Midbrain (tissue), 1 donor: Measurements from ENCODE around the gene LRRC8A.
"Not testable (repeated sequence)": the region's sequence is repeated elsewhere in the genome, so short reads cannot be mapped to it uniquely, and the experiment has no call there.

Experiments used
- DNase-seq: peaks from one replicate; lab custom pipeline; 2025; lab: John Stamatoyannopoulos, UW

LRRC8A gene

DNA sequence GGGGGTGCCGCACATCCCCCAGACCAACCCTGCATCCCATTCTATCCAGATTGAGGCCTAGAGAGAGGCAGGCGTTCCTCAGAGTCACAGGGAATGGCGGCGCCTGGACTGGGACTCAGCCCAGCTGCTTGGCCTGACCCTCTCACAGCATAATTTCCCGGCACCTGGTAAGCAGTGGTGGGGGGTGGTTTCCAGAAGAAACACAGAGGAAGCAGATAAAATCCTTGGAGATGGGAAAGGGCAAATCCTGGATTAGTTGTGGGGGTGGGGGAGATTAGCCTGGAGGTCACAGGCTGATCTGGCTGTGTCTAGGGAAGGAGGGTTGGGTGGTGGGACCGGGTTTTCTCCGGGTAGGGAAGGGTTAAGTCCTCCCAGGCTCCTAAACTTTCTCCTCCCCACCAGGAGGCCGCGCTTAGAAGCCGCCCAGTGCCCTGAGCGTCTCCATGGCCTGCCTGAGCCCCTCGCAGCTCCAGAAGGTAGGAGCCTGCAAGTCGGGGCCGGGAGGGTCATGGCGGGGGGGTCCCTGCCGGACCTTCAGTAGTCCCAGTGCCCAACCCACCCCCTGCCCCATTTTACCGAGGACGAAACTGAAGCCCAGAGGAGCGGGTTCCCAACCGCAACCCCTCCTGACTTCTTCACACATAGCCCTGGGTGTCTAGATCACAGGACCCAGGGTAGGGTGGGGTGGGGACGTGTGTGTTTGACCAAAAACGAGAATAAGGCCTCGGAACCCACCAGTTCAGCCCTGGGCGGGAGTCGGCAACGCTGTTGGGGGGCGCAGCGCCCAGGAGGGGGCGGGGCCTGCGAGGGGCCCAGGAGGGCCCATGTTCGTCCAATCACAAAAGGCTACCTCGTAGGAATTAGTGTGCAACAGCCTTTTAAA, 40.2 kb downstream of the LRRC8A start:
- no peak for DNase-seq

DNA sequence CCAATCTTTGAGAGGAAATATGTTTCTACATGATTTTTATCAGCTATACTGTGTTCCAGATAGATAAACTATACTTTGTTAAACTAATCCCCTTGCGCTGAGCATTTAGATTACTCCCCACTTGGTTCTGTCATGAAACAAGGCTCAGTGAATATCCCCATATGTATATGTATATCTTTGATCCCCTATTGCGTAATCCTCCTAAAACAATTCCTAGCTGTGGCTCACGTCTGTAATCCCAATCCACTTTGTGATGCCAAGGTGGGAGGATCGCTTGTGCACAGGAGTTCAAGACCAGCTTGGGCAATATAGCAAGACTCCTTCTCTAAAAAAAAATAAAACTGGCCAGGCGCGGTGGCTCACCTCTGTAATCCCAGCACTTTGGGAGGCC, 41.6 kb downstream of the LRRC8A start:
- no peak for DNase-seq

DNA sequence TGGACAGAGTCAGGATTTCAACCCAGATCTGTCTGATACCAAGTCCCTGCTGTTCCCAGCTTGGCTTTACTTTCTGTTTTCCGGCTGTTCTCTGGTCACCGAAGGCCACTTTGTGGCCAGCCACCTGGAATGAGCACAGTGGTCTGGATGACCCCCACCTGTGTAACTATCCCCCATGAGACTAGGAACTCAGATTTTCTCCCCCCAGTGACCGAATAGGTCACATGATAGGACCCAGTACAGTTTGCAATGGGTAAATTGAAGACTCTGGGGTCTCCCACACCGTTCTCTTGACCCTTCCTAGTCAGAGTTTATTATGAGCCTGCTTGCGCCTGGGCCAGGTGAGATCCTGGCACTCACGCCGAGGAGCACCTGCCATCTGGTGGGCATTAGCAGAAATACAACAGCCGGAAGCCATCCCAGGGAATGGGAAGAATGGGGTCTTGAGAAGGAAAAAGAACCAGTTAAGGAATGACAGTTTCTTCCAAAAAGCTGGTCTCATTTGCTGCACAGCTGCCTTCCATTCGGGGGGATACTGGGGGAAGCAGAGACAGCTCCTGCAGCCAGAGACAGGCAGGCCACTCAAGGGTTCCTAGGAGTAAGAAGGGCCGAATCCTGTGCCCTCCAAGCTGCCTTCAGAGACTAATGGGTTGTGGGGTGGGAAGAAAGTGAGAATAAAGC, 45.9 kb downstream of the LRRC8A start:
- peak; percentile 48 for DNase-seq

DNA sequence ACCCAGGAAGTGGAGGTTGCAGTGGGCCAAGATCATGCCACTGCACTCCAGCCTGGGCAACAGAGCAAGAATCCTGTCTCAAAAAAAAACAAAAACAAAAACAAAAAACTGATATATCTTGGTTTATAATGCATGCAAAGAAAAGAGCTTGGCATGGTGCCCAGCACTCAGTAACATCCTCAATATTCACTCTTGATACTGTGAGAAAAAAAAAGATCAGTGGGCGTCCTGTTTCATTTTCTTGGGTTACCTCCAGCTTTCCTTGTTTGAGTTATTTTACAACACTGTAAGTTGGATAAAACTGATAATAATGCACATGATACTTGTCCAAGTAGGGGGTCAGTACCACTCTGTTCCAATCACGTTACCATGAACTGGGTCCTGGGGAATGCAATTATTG, 46.7 kb downstream of the LRRC8A start:
- no peak for DNase-seq

DNA sequence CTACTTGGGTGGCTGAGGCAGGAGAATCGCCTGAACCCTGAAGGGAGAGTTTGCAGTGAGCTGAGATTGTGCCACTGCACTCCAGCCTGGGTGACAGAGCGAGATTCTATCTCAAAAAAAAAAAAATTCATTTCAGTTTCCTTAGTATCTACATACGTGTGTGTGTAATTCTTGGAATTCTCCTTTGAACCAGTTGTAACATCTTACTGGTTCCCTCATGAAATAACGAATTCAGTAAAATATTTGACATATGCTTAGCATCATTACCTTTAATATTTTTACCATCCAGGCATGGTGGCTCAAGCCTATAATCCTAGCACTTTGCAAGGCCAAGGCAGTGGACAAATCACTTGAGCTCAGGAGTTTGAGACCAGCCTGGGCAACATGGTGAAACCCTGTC, 47.6 kb downstream of the LRRC8A start:
- no peak for DNase-seq

DNA sequence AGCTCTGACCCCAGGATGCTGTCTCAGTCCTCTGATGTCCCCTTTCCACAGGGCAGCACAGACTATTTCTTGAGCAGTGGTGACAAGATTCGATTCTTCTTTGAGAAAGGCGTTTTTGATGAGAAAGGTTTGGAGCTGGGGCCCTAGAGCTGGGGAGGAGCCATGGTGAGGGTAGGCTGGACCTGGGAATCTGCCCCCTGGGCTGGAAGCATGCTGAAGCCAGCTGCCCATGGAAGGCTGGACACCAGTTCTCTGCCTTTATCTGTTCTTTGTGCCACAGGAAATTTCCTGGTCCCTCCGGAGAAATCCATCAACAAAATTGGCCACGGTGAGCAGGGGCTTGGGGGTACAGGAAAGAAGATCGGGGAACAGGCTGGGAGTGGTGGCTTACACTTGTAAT, 51.8 kb downstream of the LRRC8A start:
- DNase-seq, result no peak

DNA sequence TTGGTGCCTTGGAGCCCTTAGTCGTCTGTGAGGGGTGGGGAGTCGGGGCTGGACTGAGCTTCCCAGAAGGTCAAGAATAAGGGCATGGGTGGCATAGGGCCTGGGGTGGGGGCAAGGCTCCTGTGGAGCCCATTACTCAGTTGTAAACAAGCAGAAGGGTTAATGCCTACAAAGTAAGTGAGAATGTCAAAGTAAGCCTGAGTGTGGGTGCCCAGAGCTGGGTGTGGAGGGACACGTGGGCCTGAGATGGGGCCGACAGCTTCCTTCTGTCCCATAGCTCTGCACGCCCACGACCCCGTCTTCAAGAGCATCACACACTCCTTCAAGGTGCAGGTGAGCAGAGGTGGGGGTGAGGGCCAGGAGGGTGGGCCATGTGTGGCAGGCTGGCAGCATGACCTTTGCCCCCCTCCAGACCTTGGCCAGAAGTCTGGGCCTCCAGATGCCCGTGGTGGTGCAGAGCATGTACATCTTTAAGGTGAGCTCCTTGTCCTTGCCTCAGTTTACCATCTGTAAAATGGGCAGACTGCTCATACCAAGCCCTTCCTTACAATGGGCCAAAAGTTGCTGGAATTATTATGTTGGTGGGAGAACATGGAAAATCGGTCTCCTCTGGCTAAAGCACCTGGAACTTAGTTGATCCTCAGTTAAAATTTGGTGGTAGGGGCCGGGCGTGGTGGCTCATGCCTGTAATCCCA, 54.4 kb downstream of the LRRC8A start:
- no peak for DNase-seq

DNA sequence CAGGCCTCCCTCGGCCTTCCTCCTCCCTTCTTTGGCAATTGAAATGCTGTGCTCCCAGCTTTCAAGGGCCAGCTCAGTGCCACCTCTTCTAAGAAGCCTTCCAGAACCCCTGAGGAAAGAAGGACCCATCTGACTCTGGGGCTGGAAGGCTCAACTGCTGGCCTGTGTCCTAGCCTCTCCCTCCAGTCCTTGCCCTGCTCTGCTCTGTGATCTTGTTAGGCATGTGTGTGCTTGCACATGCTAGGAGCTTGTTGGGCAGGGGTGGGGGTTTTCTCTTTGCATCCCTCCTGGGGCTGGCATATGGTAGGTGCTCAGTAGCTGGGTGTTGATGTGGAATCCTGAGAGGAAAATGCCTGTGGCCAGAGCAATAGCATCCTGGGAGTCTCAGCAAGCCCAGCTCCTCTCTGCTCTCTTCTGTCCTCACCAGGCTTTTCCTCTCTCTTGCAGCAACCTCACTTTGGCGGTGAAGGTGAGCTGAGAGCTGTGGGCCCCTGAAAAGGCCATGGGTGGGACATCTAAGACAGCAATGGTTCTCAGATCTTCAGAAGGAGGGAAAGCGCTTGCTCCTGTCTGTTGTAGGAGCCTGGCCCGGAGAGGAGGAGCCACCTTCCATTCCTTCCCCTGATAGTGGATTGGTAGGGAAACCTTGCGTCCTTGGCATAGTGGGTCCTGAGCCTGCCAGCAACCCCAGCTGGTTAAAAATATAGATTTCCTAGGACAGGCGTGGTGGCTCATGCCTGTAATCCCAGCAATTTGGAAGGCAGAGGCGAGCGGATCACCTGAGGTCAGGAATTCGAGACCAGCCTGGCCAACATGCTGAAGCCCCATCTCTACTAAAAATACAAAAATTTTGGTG, 55.6 kb downstream of the LRRC8A start:
- no peak for DNase-seq

DNA sequence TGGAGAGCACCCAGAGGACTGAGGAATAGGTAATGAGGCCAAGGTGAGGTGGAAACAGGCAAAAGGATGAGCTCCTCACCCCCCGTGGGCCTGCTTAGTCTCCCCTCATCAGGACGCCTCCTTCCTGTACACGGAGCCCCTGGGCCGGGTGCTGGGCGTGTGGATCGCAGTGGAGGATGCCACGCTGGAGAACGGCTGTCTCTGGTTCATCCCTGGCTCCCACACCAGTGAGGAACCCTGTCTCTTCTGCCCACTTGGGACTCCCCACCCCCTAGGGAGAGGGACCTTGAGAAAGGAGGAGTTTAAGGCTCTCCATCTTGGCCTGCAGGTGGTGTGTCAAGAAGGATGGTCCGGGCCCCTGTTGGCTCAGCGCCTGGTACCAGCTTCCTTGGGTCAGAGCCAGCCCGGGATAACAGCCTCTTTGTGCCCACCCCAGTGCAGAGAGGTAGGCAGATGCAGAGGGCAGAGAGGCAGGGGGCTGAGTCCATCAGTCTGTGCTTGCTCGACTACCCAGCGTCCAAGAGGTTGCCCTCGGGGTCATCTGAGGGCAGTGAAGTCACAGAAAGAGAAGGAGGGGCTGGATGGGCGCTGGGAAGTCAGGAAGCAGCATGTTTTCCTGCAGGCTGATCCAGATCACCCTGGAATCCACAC, 58.5 kb downstream of the LRRC8A start:
- no peak for DNase-seq

DNA sequence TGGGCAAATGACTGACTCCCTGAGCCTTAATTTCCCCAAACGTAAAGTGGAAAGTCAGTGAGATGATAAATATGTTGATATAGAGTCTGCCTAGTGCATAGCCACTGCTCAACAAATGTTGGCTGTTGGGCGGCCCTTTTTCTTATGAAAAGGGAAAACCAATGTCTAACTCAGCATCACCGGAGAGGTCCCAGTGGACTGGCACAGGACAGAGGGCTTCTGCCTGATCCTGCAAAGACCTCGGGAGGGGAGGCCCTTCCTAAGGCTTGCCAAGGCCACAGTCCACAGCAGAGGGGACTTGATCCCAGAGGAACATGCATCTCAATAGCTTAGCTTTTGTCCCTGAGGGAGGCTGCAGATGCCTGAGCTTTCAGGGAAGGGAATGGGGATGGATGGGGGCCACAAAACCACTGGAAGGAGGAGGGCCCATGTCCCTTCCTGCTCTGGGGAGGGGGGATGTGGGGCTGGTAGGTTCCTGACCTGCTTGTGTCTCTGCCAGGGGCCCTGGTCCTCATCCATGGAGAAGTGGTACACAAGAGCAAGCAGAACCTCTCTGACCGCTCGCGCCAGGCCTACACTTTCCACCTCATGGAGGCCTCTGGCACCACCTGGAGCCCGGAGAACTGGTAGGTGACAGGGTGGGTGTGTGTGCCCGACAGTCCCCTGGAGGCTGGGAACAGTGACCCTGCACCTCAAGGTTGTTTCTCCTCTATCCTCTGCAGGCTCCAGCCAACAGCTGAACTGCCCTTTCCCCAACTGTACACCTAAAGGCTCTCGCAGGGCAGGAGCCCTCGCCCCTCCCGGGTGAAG, 59.2 kb downstream of the LRRC8A start:
- no peak for DNase-seq

DNA sequence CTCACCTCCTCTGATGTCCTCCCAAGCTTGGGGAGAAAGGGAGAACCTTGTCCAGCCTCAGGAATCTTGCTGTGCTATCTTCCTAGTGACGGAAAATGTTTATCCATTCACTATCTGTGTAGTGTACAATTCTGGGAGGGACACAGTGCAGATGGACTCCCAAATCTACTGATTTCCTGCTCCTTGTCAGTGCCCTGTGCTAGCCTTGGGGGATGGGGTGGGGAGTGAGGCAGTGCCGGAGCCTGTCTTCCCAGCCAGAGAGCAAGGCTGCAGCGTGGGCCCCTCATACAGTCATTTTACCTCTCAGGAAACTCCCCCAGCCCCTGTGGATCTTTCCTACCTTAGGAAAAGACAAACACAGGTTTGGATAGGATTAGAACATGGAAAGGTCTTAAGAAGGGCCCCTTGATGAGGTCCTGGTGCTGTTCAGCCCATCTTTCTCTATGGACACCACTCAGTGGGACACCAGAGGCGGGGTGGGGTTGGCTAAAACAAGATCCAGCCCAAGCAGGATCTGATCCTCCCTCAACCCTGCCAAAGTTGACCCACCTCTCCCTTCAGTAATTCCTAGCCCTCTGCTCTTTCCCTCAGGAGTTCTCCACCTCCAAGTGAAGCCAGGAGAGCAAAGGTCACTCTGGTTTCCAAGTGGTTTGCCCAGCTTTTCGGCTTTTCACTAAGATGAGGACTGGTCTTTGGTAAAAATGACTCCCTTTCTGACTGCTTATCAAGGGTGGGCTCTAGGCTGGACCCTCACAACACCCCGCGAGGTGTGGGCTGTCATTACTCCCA, 62.1 kb downstream of the LRRC8A start:
- no peak for DNase-seq

DNA sequence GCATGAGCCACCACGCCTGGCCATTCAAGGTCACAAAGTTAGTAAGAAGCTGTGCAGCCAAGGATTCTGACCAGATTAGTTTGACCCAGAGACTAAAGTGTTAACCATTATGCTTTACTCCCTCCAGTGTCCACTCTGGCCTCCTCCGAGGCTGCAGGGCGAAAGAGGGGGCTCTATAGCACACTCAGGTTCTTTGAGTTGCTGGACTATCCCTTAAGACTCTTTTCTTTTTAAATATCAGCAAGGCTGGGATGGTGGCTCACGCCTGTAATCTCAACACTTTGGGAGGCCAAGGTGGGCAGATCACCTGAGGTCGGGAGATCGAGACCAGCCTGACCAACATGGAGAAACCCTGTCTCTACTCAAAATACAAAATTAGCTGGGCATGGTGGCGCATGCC, 63.0 kb downstream of the LRRC8A start:
- not testable (repeated sequence) for DNase-seq

DNA sequence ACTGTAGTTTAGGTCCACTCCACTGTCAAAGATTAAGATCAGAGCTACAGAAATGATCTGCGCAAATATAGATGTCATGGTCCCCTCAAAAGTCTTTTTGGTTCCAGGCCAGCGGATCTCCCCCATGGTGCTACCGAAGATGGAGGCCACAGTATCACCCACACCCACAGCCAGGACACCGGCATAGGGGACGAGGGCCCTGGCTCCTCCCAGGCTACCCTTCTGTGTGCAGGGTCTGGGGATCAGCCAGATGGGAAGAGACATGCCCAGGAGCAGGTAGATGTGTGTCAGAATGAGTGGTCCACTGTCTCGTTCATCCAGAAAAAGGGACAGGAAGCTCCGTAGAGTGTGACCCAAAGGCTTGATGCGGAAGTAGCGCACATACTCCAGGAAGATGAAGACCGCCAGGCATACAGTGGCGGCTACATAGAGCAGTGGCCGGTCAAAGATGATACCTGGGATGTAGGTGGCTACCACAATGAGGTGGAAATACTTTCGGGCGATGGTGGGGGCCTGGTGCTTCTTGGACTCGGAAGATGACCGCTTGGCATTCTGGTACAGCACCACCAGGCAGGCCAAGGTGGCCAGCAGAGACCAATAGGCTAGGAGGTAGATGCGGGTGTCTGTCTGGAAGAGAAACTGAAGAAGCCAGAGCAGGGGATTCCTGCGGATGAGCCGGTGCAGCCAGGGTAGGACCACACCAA, 64.0 kb downstream of the LRRC8A start:
- no peak for DNase-seq

DNA sequence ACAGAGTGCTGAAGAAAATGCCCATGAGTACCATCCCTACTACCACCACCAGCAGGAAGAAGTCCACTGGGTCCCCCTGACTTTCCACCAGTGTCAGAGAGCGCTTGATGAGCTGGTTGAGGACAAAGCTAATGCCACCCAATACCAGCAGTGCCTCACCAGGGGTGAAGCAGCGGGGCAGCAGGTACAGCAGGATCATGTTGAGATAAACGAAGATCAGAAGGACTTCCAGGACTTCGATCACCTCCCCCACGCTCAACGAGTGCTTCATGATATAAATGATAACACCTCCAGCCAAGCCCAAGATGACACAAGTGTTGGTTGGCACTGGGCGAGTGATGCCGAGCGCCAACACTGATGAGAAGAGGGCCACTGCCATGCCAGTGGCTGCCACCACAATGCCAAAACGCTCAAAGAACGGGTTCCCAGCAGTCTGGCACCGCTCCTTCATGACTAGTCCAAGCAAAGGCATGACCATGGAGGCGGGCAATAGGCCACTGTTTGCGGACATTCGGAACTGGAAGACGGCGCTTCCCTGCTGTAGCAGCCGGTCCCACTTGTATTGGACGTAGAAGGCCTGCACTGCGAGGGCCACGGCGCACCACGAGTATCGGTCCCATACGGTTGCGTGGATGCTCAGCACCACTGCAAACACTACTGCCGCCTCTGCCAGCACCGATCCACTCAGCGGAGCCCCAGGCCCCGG, 64.8 kb downstream of the LRRC8A start:
- no peak for DNase-seq

DNA sequence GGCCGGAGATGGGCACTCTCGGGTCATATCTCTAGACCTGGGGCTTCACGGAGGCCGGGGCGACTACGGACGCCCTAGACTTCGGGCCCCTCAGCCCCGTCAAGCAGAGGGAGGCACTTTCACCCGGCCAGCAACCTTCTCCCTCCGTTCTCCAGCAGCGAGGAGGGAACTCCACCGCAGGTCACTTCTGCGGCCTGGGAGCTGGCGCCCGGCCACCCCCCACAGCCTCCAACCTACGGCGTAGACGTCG, 65.3 kb downstream of the LRRC8A start:
- no peak for DNase-seq

DNA sequence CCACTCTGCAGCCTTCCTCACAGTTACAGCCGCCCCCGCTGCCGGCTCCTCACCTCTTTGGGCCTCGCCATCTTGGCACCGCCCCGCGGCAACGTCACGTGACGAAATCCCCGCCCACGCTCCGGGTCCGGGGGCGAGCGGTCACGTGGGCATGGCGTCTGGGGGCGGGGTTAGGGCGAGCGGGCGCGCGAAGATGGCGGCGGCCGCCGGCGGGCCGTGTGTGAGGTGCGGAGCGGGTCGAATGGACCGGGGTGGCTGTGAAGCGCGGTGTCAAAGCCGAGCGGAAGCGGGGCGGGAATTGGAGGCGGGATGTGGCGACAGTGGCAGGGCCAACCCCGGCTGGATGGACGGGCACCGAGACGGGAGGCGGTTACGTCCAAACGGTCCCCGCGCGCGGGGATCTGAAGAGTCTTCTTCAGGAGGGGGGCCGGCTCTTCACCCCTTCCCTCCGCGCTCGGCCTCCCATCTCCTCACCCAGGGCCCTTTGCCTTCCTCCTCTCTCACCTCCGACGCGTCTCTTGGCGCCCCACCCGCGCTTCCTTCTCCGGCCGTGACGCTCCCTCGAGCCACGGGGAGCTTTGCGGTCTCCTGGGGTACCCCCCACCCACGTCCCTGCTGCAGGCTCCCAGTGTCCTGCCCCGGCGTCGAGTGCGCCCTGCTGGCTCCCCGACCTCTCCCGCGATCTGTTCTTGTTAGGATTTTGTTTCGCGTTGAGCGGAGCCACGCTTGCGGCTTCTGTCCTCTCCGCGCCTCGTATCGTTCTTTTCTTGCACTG, 65.8 kb downstream of the LRRC8A start, which contains the start of the genes DOLK and NUP188:
TSS of gene DOLK (minus strand) at position 77 of the 775 bp plus-strand sequence. CDS start 300 bp downstream, outside the sequence.
TSS of gene NUP188 (plus strand) at position 173 of the 775 bp plus-strand sequence. CDS start at position 194, 21 bp downstream.
- peak; percentile 97 for DNase-seq

DNA sequence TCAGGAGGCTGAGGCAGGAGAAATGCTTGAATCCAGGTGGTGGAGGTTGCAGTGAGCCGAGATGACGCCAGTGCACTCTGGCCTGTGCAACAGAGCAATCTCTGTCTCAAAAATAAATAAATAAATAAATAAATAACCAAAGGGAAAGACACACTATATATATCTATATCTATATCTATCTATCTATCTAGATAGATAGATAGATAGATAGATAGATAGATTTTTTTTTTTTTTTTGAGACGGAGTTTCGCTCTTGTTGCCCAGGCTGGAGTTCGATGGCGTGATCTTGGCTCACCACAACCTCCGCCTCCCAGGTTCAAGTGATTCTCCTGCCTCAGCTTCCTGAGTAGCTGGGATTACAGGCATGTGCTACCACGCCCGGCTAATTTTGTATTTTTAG, 79.5 kb downstream of the LRRC8A start:
- not testable (repeated sequence) for DNase-seq
